ENCODE data around the gene IRS2. TPM values are rescaled to one million over a fixed set of nuclear protein-coding genes. Genes with fewer than 3 reads are reported as not detected.

IRS2 gene, protein sequence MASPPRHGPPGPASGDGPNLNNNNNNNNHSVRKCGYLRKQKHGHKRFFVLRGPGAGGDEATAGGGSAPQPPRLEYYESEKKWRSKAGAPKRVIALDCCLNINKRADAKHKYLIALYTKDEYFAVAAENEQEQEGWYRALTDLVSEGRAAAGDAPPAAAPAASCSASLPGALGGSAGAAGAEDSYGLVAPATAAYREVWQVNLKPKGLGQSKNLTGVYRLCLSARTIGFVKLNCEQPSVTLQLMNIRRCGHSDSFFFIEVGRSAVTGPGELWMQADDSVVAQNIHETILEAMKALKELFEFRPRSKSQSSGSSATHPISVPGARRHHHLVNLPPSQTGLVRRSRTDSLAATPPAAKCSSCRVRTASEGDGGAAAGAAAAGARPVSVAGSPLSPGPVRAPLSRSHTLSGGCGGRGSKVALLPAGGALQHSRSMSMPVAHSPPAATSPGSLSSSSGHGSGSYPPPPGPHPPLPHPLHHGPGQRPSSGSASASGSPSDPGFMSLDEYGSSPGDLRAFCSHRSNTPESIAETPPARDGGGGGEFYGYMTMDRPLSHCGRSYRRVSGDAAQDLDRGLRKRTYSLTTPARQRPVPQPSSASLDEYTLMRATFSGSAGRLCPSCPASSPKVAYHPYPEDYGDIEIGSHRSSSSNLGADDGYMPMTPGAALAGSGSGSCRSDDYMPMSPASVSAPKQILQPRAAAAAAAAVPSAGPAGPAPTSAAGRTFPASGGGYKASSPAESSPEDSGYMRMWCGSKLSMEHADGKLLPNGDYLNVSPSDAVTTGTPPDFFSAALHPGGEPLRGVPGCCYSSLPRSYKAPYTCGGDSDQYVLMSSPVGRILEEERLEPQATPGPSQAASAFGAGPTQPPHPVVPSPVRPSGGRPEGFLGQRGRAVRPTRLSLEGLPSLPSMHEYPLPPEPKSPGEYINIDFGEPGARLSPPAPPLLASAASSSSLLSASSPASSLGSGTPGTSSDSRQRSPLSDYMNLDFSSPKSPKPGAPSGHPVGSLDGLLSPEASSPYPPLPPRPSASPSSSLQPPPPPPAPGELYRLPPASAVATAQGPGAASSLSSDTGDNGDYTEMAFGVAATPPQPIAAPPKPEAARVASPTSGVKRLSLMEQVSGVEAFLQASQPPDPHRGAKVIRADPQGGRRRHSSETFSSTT (N-terminal part only)
- 10 to 100 TPM; 12.9 to 27.1 TPM for total RNA-seq
- 10 to 100 TPM in 1 of 2 donors, 1 to 10 TPM in 1; 6.8 to 17.9 TPM for polyA plus RNA-seq
- long read RNA-seq, donor 1, full-length matches to known transcripts = 5 of 5 reads
- long read RNA-seq, donor 1, partial matches to known transcripts = 0 of 5 reads
- long read RNA-seq, donor 1, other reads (novel, unspliced or antisense) = 0 of 5 reads
- long read RNA-seq, donor 2 = 0 reads
- long read RNA-seq, donor 3, full-length matches to known transcripts = 3 of 3 reads
- long read RNA-seq, donor 3, partial matches to known transcripts = 0 of 3 reads
- long read RNA-seq, donor 3, other reads (novel, unspliced or antisense) = 0 of 3 reads
- long read RNA-seq, donor 4 = 0 reads
- long read RNA-seq, donor 5, full-length matches to known transcripts = 11 of 11 reads
- long read RNA-seq, donor 5, partial matches to known transcripts = 0 of 11 reads
- long read RNA-seq, donor 5, other reads (novel, unspliced or antisense) = 0 of 11 reads

GRCh38 chr13:109786457-109787134, at the start of gene IRS2:
Gene IRS2, minus strand, starts transcription at chr13:109786583. Its CDS starts 530 bp downstream, at chr13:109786053.
- Histone ChIP-seq H3K4me3 (peak within 1 kb of the TSS; percentile 80), H3K9me3 (ENCODE audit: control insufficient read depth in 4 of 4, insufficient read depth in 3 of 4, low read length in 3 of 4) (no peaks in the 10 kb centered on the region), H3K9ac (ENCODE audit: insufficient read depth in 1 of 2, low read length in 2 of 2) (no peak within 1 kb of the TSS), H3K36me3 (ENCODE audit: control insufficient read depth in 4 of 4, insufficient read depth in 4 of 4, low read length in 4 of 4) (peaks cover 0 to 28% (median 9%) of the 10 kb centered on the region in 4 donors), H3K4me1 (ENCODE audit: control insufficient read depth in 5 of 5, insufficient read depth in 5 of 5, low read length in 5 of 5) (peaks cover 1 to 28% (median 5%) of the 10 kb centered on the region in 5 donors), H3K27me3 (ENCODE audit: control insufficient read depth in 3 of 3, insufficient read depth in 3 of 3, low read length in 2 of 3) (peaks cover 0 to 9% (median 6%) of the 10 kb centered on the region in 3 donors), H3K27ac (ENCODE audit: low read depth in 1 of 2, low read length in 1 of 2) (peak within 1 kb of the TSS; percentile 87 to 90)
- WGBS, 2 donors = 1 to 2% methylated on average over 39 to 98 of the region's 98 CpGs
- TF ChIP-seq, protein P1, sequence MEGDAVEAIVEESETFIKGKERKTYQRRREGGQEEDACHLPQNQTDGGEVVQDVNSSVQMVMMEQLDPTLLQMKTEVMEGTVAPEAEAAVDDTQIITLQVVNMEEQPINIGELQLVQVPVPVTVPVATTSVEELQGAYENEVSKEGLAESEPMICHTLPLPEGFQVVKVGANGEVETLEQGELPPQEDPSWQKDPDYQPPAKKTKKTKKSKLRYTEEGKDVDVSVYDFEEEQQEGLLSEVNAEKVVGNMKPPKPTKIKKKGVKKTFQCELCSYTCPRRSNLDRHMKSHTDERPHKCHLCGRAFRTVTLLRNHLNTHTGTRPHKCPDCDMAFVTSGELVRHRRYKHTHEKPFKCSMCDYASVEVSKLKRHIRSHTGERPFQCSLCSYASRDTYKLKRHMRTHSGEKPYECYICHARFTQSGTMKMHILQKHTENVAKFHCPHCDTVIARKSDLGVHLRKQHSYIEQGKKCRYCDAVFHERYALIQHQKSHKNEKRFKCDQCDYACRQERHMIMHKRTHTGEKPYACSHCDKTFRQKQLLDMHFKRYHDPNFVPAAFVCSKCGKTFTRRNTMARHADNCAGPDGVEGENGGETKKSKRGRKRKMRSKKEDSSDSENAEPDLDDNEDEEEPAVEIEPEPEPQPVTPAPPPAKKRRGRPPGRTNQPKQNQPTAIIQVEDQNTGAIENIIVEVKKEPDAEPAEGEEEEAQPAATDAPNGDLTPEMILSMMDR (IDR thresholded peaks at IDR 0.05; ENCODE audit: control extremely low read depth, extremely low read depth) = no peak
- ATAC-seq (ENCODE audit: insufficient read depth, low FRiP score) (peak; percentile 80), DNase-seq (peak; percentile 92 to 96 (median 93))

DNA sequence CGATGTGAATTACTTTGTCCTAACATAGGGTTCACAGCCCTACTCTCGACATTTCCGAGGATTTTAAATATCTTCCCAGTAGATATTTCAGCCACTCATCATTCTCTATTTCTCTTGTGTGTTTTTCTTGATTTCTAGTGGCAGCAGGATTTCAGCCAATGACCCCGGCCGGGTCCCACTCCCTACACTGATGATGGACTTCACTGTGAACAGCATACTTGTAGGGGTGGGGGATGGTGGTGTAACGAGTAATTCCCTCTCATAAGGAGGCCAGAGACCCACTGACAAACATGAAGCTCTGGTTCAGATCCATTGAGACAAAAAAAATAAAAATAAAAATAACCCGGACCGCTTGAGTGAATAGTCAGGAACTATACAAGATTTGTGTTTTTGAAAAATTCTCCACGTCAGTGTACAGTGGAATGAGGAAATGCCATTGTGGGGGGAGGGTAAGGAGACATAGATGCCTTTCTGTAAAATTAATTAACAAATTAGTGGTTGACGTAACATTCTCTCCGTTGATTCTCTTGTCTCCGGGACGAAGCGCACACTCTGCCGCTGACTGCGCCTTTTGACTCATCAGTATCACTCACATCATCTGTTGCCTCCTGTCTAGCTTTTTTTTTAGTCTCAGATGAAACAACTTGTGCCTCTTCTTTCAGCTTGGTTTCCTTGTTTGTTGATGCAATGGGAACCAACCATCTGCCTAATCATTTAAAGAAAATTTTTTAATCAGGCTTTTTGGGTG, 48.8 kb upstream of the IRS2 start:
- Histone ChIP-seq H3K4me3 (no peak overlapping the region), H3K36me3 (ENCODE audit: control insufficient read depth in 4 of 4, insufficient read depth in 4 of 4, low read length in 4 of 4) (no peaks in the 10 kb centered on the region), H3K9ac (ENCODE audit: insufficient read depth in 1 of 2, low read length in 2 of 2) (no peak overlapping the region), H3K4me1 (ENCODE audit: control insufficient read depth in 5 of 5, insufficient read depth in 5 of 5, low read length in 5 of 5) (no peaks in the 10 kb centered on the region), H3K27ac (ENCODE audit: low read depth in 1 of 2, low read length in 1 of 2) (no peak overlapping the region), H3K9me3 (ENCODE audit: control insufficient read depth in 4 of 4, insufficient read depth in 3 of 4, low read length in 3 of 4) (peaks cover 0 to 2% (median 0%) of the 10 kb centered on the region in 4 donors), H3K27me3 (ENCODE audit: control insufficient read depth in 3 of 3, insufficient read depth in 3 of 3, low read length in 2 of 3) (peaks cover 0 to 4% (median 2%) of the 10 kb centered on the region in 3 donors)
- ATAC-seq (ENCODE audit: insufficient read depth, low FRiP score) (no peak), DNase-seq (no peak)
- WGBS, 2 donors = 71 to 86% methylated on average over 16 of the region's 16 CpGs
- TF ChIP-seq, protein P1 (IDR thresholded peaks at IDR 0.05; ENCODE audit: control extremely low read depth, extremely low read depth) = no peak

Measured in lung (tissue), 16 donors.